ENCODE data around the gene PRDM16. TPM values are rescaled to one million over a fixed set of nuclear protein-coding genes. Genes with fewer than 3 reads are reported as not detected.

The PRDM16 gene
- total and polyA plus RNA-seq, 2 of the 8 experiments (the other 6 are each of a cell fraction or from before 2014, with no cell fraction given) = 0.39 to 0.43 TPM

DNA sequence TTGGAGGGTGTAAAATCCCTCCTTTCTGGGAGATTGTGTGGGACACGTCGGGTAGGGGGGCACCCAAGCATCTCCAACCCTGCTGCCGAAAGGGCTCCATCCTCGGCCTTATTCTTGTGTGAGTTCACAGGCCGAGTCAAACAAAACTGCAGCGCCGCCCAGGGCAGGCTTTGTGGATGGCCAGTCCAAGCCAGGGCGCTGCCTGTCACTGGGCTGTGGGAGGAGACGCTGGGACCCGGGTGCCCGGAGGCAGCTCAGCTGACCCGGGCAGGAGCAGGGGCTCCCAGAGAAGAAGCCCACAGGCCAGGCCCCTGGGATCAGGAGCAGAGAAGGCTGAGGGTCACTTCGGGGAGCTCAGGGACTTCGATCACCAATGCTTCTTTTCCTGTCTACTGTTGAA, 353.6 kb downstream of the PRDM16 start:
- no peak for FAIRE-seq
- Histone ChIP-seq H4K91ac (replicated peaks; ENCODE audit: insufficient read length, low read length) (no peak overlapping the region), H3K23ac (ENCODE audit: insufficient read length) (no peak overlapping the region), H3K14ac (ENCODE audit: insufficient read length) (no peak overlapping the region), H3K27me3 (replicated peaks in 1 of 4; ENCODE audit: control insufficient read depth in 3 of 4, extremely low read depth in 1 of 4, insufficient read depth in 3 of 4, low read length in 3 of 4) (no peaks in the 10 kb centered on the region), H3K36me3 (ENCODE audit: control insufficient read depth in 2 of 4, insufficient read depth in 4 of 4, low read length in 3 of 4) (no peaks in the 10 kb centered on the region), H3K27ac (ENCODE audit: low read depth, low read length) (no peak overlapping the region), H3K23me2 (ENCODE audit: low read depth, low read length) (no peaks in the 10 kb centered on the region), H3K4ac (replicated peaks; ENCODE audit: insufficient read length, low read depth, low read length) (no peak overlapping the region), H3K79me2 (ENCODE audit: control insufficient read depth in 1 of 2, insufficient read depth in 2 of 2, low read length in 2 of 2) (no peaks in the 10 kb centered on the region), H3K9ac (replicated peaks in 1 of 4; ENCODE audit: extremely low read depth in 1 of 4, low read depth in 3 of 4, low read length in 3 of 4) (no peak overlapping the region), H2BK5ac (ENCODE audit: low read depth, low read length) (0 out of 2 replicates have a peak overlapping the region, but pooled peaks have one; percentile 18), H4K5ac (ENCODE audit: insufficient read length, low read depth, low read length) (no peak overlapping the region), H2BK120ac (replicated peaks; ENCODE audit: low read depth, low read length) (no peak overlapping the region), H2BK12ac (ENCODE audit: low read depth, low read length) (no peak overlapping the region), H2AK5ac (ENCODE audit: low read depth, low read length) (no peak overlapping the region), H4K8ac (ENCODE audit: extremely low read depth, insufficient read depth, low read length) (no peak overlapping the region), H3K18ac (ENCODE audit: extremely low read depth, low read length) (no peak overlapping the region), H2BK15ac (ENCODE audit: low read length) (no peak overlapping the region), H2BK20ac (ENCODE audit: low read length) (no peak overlapping the region), H3K4me3 (ENCODE audit: extremely low read depth in 1 of 4, insufficient read depth in 2 of 4, low read depth in 3 of 4, low read length in 4 of 4) (no peak overlapping the region), H3K9me3 (ENCODE audit: insufficient read depth in 2 of 2, low read depth in 1 of 2, low read length in 1 of 2) (peaks cover 0 to 6% of the 10 kb centered on the region in 2 experiments; a peak in 2 of 4 replicates), H3K4me1 (replicated peaks in 1 of 4; ENCODE audit: control insufficient read depth in 3 of 4, insufficient read depth in 4 of 4, low read length in 3 of 4) (peaks cover 0 to 2% (median 0%) of the 10 kb centered on the region in 4 experiments; a peak in 1 of 7 replicates), H3K56ac (replicated peaks; ENCODE audit: insufficient read length, low read depth, low read length) (no peak overlapping the region), H3K79me1 (ENCODE audit: low read depth, low read length) (no peaks in the 10 kb centered on the region), H3K4me2 (ENCODE audit: insufficient read depth in 1 of 2, low read depth in 2 of 2, low read length in 2 of 2) (no peak overlapping the region), H2AFZ (ENCODE audit: low read length) (no peak overlapping the region), H4K20me1 (replicated peaks in 1 of 2; ENCODE audit: control insufficient read depth in 1 of 2, insufficient read depth in 2 of 2, low read length in 2 of 2) (peaks cover 0 to 6% of the 10 kb centered on the region in 2 experiments)
- WGBS, 2 experiments (ENCODE audit: extremely low coverage in 1 of 2, insufficient coverage in 1 of 2, insufficient read length in 1 of 2, insufficient replicate concordance in 2 of 2, low coverage in 1 of 2, low lambda C conversion rate in 2 of 2, missing lambda C conversion rate in 1 of 2) = 91% methylated on average over 7 of the region's 14 CpGs; no CpG with 5 or more reads in 1 of the 2 experiments
- ChIA-PET POLR2A (ENCODE audit: partially characterized antibody) (no interaction called here), CTCF (ENCODE audit: partially characterized antibody) (interaction anchor here (0.7 to 3.0 kb wide), 6 partner anchors 9 to 82 kb away, joined by 3 to 14 read pairs (median 4); no protein-coding TSS in a partner anchor)
- no peak for DNase-seq (ENCODE audit: low read depth in 1 of 2, low spot score in 2 of 2)
- TF ChIP-seq ASH2L (IDR thresholded peaks at IDR 0.05; ENCODE audit: low read length) = no peak
- TF ChIP-seq JUN (IDR thresholded peaks at IDR 0.05; ENCODE audit: low read depth, low read length) = no peak
- TF ChIP-seq BCL11A (IDR thresholded peaks at IDR 0.05; ENCODE audit: low read depth in 2 of 2, low read length in 2 of 2) = no peak
- TF ChIP-seq KDM1A (IDR thresholded peaks at IDR 0.05; ENCODE audit: borderline replicate concordance, low read length) = no peak
- no peak for TF ChIP-seq JUND (IDR thresholded peaks at IDR 0.05; ENCODE audit: low read length)
- TF ChIP-seq NANOG (IDR thresholded peaks at IDR 0.05; ENCODE audit: insufficient read depth, low read depth, low read length, poor library complexity, severe bottlenecking) = no peak
- no peak for TF ChIP-seq CEBPB (IDR thresholded peaks at IDR 0.05; ENCODE audit: low read depth, low read length)
- TF ChIP-seq CBX8 (IDR thresholded peaks at IDR 0.05; ENCODE audit: borderline replicate concordance, low read depth, low read length) = no peak
- no peak for TF ChIP-seq SIX5 (IDR thresholded peaks at IDR 0.05; ENCODE audit: low read depth, low read length)
- TF ChIP-seq POLR2AphosphoS5 (IDR thresholded peaks at IDR 0.05; ENCODE audit: low read depth, low read length) = no peak
- TF ChIP-seq KDM4A (IDR thresholded peaks at IDR 0.05; ENCODE audit: low read depth, low read length, severe bottlenecking) = no peak
- TF ChIP-seq SRF (IDR thresholded peaks at IDR 0.05; ENCODE audit: low read depth, low read length) = no peak

Data from H1 (cell line).